NCI-H128 (cell line): ENCODE measurements around the gene AHCYL2.
A peak's percentile ranks its signal among the peaks of the same experiment; 100 is the strongest.
"Not testable (repeated sequence)": the region's sequence is repeated elsewhere in the genome, so short reads cannot be mapped to it uniquely, and the experiment has no call there.

ENCODE experiments used
- DNase-seq: peaks from one replicate; lab custom pipeline; 2025; ENCODE audit not compliant: unreplicated experiment; lab: John Stamatoyannopoulos, UW

The AHCYL2 gene

DNA sequence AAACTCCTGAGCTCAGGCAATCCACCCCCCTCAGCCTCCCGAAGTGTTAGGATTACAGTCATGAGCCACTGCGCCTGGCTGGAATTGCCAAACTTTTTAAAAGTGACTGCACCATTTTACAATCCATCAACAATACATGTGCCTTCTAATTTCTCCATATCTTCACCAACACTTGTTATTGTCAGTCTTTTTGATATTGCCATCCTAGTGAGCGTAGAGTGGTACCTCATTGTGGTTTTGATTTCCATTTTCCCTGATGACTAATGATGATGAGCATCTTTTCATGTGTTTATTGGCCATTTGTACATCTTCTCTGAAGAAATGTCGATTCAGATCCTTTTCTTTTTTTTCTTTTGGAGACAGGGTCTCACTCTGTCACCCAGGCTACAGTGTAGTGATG is 187.7 kb downstream of the AHCYL2 start:
- no peak for DNase-seq

- no peak for DNase-seq
These were observed 192.2 kb downstream of the AHCYL2 start for GRCh38 chr7:129417073-129417472.

- DNase-seq, result no peak
These were observed 197.0 kb downstream of the AHCYL2 start for GRCh38 chr7:129421717-129422250.

DNA sequence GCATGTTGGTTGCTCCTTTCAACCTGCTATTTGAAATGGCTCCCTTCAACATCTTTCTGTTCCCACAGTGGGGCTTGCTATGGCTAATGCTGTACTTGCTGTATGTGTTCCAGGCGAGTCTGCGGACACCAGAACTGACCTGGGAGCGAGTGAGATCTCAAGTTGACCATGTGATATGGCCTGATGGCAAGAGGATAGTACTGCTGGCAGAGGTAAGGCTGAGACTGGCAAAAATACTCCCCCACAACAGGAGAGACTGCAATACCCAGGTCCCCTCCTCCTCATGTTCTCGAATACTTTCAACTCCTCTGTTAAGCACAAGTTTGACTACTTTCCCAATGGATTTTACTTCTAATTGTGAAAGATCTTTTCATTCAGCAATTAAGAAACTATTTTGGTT is 197.9 kb downstream of the AHCYL2 start:
- DNase-seq, result no peak

DNA sequence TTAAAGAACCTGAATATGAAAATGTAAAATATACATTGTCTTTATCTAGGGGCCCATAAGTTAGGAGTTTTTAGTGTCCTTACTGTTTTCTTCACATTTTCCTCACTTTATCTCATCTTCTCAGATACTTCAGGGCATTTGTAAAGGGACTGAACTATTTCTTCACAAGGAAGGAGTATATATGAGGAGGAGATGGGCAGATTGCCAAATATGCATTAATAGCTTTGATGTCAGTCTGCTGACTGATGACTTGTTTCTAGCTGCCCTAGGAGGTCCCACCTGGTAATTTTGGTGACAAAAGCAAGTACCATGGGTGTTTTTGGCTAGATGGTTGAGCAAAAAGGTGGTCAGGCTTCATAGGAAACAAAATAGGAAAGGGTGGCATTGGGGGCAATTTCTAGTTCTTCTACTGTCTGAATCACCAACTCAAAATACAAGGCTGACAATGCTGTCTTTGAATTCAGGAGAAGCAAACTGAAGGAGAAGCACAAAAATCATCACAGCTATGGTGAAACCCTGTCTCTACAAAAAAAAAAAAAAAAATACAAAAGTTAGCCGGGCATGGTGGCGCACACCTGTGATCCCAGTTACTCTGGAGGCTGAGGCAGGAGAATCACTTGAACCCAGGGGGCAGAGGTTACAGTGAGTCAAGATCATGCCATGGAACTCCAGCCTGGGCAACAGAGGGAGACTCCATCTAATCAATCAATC is 199.0 kb downstream of the AHCYL2 start:
- no peak for DNase-seq

GRCh38 chr7:129426482-129426881 is 201.7 kb downstream of the AHCYL2 start:
- DNase-seq, result no peak

GRCh38 chr7:129427526-129428045 is 202.8 kb downstream of the AHCYL2 start:
- no peak for DNase-seq

DNA sequence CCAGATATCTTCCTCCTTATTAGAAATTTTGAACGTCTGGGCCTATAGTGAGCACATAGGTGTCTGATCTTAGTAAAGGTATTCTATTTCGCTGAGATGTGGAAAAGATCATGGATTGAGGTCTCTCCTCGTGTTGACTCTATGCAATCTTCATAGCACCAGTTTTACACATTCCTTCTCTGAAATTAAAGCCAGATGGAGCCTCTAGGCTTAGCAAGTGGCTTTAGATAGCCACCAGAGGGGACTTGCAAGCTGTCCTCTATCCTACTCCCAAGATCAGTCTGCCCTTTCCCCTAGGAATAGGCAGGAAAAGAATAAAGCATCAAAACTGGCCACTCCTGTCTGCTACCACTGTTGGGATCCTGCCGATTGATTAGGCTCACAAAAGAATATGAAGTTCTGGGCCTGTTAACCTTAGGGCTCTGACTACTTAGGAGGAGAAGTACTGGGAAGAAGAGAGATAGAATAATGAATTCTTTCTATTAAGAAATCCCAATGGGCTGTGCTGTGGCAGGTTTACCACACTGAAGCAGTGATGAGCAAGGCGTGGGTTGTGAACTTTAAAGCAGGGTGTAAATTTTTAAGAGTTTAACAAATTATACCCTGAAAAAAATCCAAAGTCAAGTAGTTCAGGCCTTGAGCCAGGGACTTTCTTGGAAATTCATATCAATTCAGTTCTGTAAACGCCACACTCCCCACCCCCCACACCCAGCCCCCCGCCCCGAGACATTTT is 207.2 kb downstream of the AHCYL2 start:
- no peak for DNase-seq

GRCh38 chr7:129433847-129434674 is 209.2 kb downstream of the AHCYL2 start, which contains the start of gene STRIP2:
TSS of gene STRIP2 (plus strand) at chr7:129434432. CDS start at chr7:129434473, 41 bp downstream.
- DNase-seq, result peak; percentile 69

DNA sequence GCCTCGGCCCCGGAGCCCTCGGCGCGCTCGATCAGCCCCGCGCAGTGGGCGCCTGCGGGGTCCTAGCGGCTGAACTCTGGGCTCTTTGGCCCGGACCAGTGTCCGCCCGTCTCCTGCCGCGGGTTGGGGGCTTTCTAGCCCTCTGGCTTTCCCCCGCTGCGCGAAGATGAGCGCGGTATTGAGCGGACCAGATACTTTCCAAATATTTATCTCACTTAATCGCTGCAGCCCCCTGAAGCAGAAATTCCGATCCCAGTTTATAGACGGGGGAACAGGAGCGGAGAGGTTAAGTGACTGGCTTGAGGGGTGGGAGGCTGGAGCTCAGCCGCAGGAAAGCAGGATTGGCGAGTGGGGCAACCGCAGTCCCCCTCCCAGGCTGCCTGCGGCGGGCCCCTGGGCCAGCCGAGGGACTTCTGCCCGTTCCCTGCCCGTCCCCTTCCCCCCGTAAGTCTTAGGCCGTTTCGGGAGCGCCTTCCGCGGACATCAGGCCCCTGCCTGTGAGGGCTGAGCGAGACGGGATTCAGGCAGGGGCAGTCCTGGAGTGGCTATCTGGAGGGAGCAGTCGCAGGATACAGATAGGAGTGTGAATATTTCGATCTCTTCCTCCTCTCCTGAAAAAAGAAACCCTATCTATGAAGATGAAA is 210.0 kb downstream of the AHCYL2 start:
- DNase-seq, result no peak

DNA sequence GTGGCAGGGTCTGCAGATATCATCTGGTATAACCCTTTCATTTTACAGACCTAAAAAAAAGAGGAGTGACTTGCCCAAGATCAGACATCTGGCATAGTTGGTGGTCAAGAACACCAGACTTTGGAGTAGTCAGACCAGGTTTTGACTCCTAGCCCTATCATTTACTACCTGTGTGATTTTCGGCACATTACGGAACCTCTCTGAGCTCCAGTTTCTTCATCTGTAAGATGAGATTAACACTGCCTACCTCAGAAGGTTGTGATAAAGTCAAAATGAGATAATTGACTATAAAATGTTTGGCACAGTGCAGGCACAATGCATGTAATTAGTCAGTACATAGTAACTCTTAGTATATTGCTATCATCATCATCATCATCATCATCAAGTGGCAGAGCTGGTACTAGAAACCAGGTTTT is 210.6 kb downstream of the AHCYL2 start:
- no peak for DNase-seq

DNA sequence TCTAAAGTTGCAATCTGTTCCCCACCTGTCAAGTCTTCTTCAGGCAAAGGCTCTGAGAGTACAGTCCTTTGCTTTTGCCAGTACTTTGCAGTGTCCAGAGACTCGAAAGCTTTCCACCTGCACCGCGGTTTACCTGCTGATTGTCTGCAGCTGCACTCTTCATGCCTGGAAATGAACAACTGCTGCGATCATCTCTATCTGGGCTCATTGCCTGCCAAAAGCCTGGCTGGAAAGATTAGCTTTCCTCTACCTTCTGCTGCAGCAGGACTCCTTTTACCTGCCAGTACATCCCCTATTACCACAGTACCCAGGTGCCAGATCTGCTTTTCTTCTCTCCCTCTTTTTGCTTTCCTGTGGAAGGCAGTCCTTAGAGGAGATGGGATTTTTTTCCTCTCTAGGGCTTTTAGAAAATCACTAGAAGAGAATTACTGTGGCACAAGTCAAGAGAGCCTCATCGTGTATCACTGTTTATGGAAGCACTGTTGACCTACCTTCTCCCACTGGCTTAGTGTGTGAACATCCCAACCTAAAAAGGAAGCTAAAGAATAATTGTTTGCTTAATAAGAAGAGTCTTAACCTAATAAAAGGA is 211.6 kb downstream of the AHCYL2 start:
- DNase-seq, result peak; percentile 13

DNA sequence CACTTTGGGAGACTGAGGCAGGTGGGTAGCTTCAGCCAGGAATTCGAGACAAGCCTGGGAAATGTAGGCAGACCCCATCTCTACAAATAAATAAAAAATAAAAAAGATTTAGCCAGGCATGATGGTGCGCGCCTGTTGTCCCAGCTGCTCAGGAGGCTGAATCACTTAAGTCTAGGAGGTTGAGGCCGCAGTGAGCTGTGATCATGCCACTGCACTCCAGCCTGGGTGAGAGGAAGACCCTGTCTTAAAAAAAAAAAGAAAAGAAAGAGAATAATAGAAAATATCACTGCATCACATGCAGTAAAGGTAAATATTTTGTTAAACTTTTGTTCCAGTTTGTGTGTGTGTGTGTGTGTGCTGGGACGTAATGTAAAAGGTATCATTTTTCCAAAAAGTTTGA is 212.4 kb downstream of the AHCYL2 start:
- DNase-seq, result no peak

DNA sequence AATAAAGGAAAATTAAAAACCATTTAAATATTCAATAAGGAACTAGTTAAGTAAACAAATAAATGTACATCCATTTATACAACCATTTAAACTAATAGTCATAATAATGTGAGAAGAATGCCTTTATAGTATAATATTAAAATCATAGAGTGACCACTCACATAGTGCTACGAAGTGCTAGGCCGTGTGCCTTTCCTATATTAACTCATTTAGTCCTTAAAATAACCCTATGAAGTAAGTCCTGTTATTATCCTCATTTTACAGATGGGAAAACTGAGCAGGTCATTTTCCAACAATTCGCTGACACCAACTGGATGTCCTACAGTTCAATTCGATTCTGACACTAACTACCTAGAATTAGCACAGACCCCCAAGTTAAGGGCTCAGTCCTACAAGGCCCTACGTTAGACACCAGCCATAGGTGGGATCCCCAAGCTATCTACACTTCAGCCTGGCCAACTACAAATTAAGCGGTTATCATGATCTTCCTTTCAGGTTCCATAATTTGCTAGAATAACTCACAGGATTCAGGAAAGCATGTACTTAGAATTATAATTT is 213.5 kb downstream of the AHCYL2 start:
- no peak for DNase-seq

GRCh38 chr7:129438839-129439651 is 214.2 kb downstream of the AHCYL2 start:
- DNase-seq, result no peak

DNA sequence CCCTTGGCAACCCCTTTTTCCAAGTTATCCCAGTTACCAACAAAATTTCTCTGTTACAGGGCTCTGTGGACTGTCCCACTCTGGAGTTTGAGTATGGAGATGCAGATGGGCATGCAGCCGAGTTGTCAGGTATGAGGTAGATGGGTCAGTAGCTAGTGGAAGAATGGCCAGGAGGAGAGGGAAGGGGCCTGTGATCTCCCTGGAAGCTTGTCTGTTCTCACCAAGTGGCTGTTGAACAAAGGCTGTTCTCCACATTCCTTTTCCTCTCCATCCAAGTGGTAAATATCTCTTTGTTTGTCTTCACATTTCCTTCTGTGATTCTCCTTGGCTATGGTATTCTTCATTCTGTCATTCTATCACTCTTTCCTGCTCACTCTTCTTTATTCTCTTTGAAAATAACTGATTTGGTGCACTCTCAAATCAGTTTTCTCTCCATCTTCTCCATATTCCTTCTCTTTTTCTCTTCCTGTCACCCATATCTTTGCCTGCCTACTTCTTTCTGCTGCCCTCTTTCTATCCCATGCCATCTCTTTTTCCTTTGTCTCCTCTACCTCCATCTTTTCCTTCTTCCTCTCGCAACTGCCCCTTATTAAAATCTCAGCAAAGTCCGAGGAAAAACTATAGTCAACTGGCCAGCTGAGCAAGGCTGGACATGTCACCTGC is 215.3 kb downstream of the AHCYL2 start:
- DNase-seq, result no peak

DNA sequence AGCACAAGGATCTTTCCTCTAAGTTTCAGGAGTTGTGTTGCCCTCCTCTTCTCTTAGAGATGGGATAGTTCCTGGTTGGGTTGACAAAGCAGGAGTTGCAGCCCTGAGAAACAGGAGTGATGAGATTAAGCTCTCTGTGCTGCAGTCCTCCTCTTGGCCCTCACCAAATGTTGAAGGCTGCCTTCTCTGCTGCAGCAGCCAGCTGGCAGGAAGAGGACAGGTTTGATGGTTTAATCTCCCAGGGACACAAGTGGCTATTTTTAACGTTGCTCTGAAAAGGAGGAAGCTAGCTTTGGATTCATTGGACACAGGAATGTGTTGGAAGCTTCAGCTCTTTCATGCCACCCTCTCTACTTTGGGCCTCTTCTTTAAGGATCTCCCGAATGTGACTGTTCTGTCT is 218.8 kb downstream of the AHCYL2 start:
- no peak for DNase-seq

DNA sequence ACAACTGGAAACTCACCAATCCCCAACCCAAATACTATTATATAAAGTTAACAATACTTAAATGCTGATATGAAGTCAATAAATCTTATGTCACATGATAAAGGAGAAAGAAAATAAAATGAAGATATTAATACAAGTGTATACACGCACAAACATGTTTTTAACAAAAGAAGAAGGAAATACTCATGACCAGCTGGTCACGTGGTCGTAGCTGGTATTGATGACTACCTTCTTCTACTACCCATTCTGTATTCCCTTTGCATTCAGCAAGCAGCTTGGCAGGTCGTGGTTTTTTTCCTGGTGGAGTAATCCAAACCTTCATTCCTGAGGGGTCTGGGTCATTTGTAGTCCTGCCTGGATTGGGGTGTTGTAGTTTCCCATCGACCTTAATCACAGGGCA is 219.9 kb downstream of the AHCYL2 start:
- DNase-seq, result not testable (repeated sequence)

- DNase-seq, result not testable (repeated sequence)
These were observed 222.1 kb downstream of the AHCYL2 start for GRCh38 chr7:129446925-129447324.
